NT2/D1 (cell line): ENCODE measurements around the gene FAM72B.
"Not testable (repeated sequence)": the region's sequence is repeated elsewhere in the genome, so short reads cannot be mapped to it uniquely, and the experiment has no call there.

Source experiments
- SUZ12 ChIP-seq: IDR thresholded peaks from 2 replicates; pipeline ENCODE4 v1.6.1; 2011; ENCODE audit not compliant: insufficient read length, insufficient read depth; ENCODE audit errors: extremely low read depth
- ZNF274 ChIP-seq: IDR thresholded peaks from 2 replicates; pipeline ENCODE4 v1.6.1; 2011; ENCODE audit warnings: mild to moderate bottlenecking, low read depth, low read length

GRCh38 chr1:121176649-121177048 is 7.5 kb downstream of the FAM72B start:
- not testable (repeated sequence) for TF ChIP-seq SUZ12, ZNF274
